ENCODE results near the gene ZNF541. TPM values are rescaled to one million over a fixed set of nuclear protein-coding genes. Genes with fewer than 3 reads are reported as not detected.
A peak's percentile ranks its signal among the peaks of the same experiment; 100 is the strongest.

The ZNF541 gene
- total RNA-seq, 1 experiment from 2014 or later: 0.07 TPM

- TF ChIP-seq ZNF281 (CRISPR knock-in tag; IDR thresholded peaks at IDR 0.05) (no peak), ZBTB21 (CRISPR knock-in tag; IDR thresholded peaks at IDR 0.05; ENCODE audit: borderline replicate concordance) (no peak), ZNF263 (CRISPR knock-in tag; IDR thresholded peaks at IDR 0.05; ENCODE audit: low read depth) (no peak), MAX (CRISPR knock-in tag; IDR thresholded peaks at IDR 0.05) (no peak), ZNF416 (CRISPR knock-in tag; IDR thresholded peaks at IDR 0.05) (no peak), IRF2 (CRISPR knock-in tag; IDR thresholded peaks at IDR 0.05; ENCODE audit: borderline replicate concordance, low read depth) (no peak)
- Mint-ChIP-seq H3K4me1 (peaks cover 68% of the 10 kb centered on the region), H3K27ac (peak overlapping the region; percentile 97), H3K27me3 (ENCODE audit: low read depth) (no peaks in the 10 kb centered on the region), H3K36me3 (peaks cover 7% of the 10 kb centered on the region), H3K9me3 (no peaks in the 10 kb centered on the region; the same call in 1 of the 2 replicates), H3K4me3 (no peak overlapping the region)
- ChIA-PET POLR2A (no interaction called here), CTCF (no interaction called here)
- DNase-seq (ENCODE audit: low spot score) (no peak), ATAC-seq (no peak)
These were observed 41.6 kb upstream of the ZNF541 start for GRCh38 chr19:47614559-47614958.

- Mint-ChIP-seq H3K27ac (peak overlapping the region; percentile 97), H3K4me3 (peak overlapping the region; percentile 35)
- CTCF ChIA-PET: interaction anchor here (0.7 to 1.5 kb wide), 5 partner anchors 14 to 265 kb away, joined by 3 to 4 read pairs (median 3); partner anchors contain the start of gene DHX34
These were observed 41.0 kb upstream of the ZNF541 start for GRCh38 chr19:47614021-47614295.

More at GRCh38 chr19:47614021-47614295, 41.0 kb upstream of the ZNF541 start:
- no peak for TF ChIP-seq RELA (CRISPR knock-in tag; IDR thresholded peaks at IDR 0.05; ENCODE audit: borderline replicate concordance)
- TF ChIP-seq GTF2I (CRISPR knock-in tag; conservative IDR thresholded peaks at IDR 0.05): no peak
- no peak for TF ChIP-seq ZBTB21 (CRISPR knock-in tag; IDR thresholded peaks at IDR 0.05; ENCODE audit: borderline replicate concordance)
- no peak for TF ChIP-seq ZSCAN18 (CRISPR knock-in tag; IDR thresholded peaks at IDR 0.05)
- TF ChIP-seq ZNF416 (CRISPR knock-in tag; IDR thresholded peaks at IDR 0.05): no peak
- no peak for TF ChIP-seq USF1 (CRISPR knock-in tag; IDR thresholded peaks at IDR 0.05)
- TF ChIP-seq NFE2L1 (CRISPR knock-in tag; IDR thresholded peaks at IDR 0.05): no peak
- TF ChIP-seq PRRX2 (CRISPR knock-in tag; IDR thresholded peaks at IDR 0.05): no peak
- TF ChIP-seq KAT7 (CRISPR knock-in tag; IDR thresholded peaks at IDR 0.05; ENCODE audit: borderline replicate concordance): no peak
- TF ChIP-seq SP1 (CRISPR knock-in tag; conservative IDR thresholded peaks at IDR 0.05): no peak
- no peak for TF ChIP-seq MYBL2 (CRISPR knock-in tag; IDR thresholded peaks at IDR 0.05)
- TF ChIP-seq MXD4 (CRISPR knock-in tag; IDR thresholded peaks at IDR 0.05; ENCODE audit: borderline replicate concordance): no peak
- TF ChIP-seq E2F1 (CRISPR knock-in tag; IDR thresholded peaks at IDR 0.05): no peak
- Mint-ChIP-seq H3K27me3 (ENCODE audit: low read depth) (no peaks in the 10 kb centered on the region; the same call in 1 of the 2 replicates), H3K36me3 (peaks cover 7% of the 10 kb centered on the region), H3K9me3 (no peaks in the 10 kb centered on the region; the same call in 1 of the 2 replicates), H3K4me1 (peaks cover 62% of the 10 kb centered on the region)
- DNase-seq (ENCODE audit: low spot score) (no peak), ATAC-seq (peak; percentile 9)
- POLR2A ChIA-PET: no interaction called here
